ENCODE data around the gene HGD. TPM values are rescaled to one million over a fixed set of nuclear protein-coding genes. Genes with fewer than 3 reads are reported as not detected.

HGD gene
- total and polyA plus RNA-seq, 2 of the 13 experiments (the other 11 are each of a cell fraction or from before 2014, with no cell fraction given), result 265 to 398 TPM

GRCh38 chr3:120682095-120682681, at the start of gene HGD (continued):
- peak; percentile 65; the same call in 1 of the 2 replicates for TF ChIP-seq ZNF124 (CRISPR knock-in tag; IDR thresholded peaks at IDR 0.05)
- TF ChIP-seq ARID3A (IDR thresholded peaks at IDR 0.05; ENCODE audit: low read depth, low read length), result peak; percentile 54; the same call in 1 of the 2 replicates
- TF ChIP-seq ZNF501 (CRISPR knock-in tag; IDR thresholded peaks at IDR 0.05), result peak; percentile 66; the same call in 1 of the 2 replicates
- no peak for TF ChIP-seq NFAT5 (CRISPR knock-in tag; IDR thresholded peaks at IDR 0.05)
- no peak for TF ChIP-seq KDM5B (CRISPR knock-in tag; IDR thresholded peaks at IDR 0.05; ENCODE audit: borderline replicate concordance)
- no peak for TF ChIP-seq XRCC5 (optimal IDR thresholded peaks at IDR 0.05; ENCODE audit: low read length)
- peak; percentile 87 for TF ChIP-seq POLR2AphosphoS2 (IDR thresholded peaks at IDR 0.05; ENCODE audit: low read depth, low read length)
- no peak for TF ChIP-seq SRY (CRISPR knock-in tag; IDR thresholded peaks at IDR 0.05)
- no peak for TF ChIP-seq ZMYM3 (CRISPR knock-in tag; IDR thresholded peaks at IDR 0.05)
- no peak for TF ChIP-seq ZNF282 (IDR thresholded peaks at IDR 0.05; ENCODE audit: partially characterized antibody)
- no peak for TF ChIP-seq ZNF550 (CRISPR knock-in tag; IDR thresholded peaks at IDR 0.05; ENCODE audit: borderline replicate concordance)
- TF ChIP-seq PRMT3 (CRISPR knock-in tag; IDR thresholded peaks at IDR 0.05; ENCODE audit: borderline replicate concordance, low read depth), result no peak; the same call in 1 of the 2 replicates
- no peak; the same call in 1 of the 2 replicates for TF ChIP-seq ZNF709 (CRISPR knock-in tag; IDR thresholded peaks at IDR 0.05)
- no peak for TF ChIP-seq ZNF24 (IDR thresholded peaks at IDR 0.05)
- TF ChIP-seq ARHGAP35 (CRISPR knock-in tag; IDR thresholded peaks at IDR 0.05; ENCODE audit: borderline replicate concordance), result no peak; the same call in 1 of the 2 replicates
- TF ChIP-seq ZFY (CRISPR knock-in tag; IDR thresholded peaks at IDR 0.05), result no peak; the same call in 1 of the 2 replicates
- TF ChIP-seq ZNF670 (CRISPR knock-in tag; IDR thresholded peaks at IDR 0.05; ENCODE audit: borderline replicate concordance), result no peak
- no peak for TF ChIP-seq ZNF281 (CRISPR knock-in tag; IDR thresholded peaks at IDR 0.05; ENCODE audit: borderline replicate concordance)

Measured in HepG2 (cell line).